Activated T-helper 1 cell treated with anti-CD3 and anti-CD28 coated beads, Interleukin-12 subunit alpha, Interleukin-12 subunit beta, Interleukin-2, Interleukin-4 antibody, amounts not matched to agents 30 ng/mL and 10 ng/mL and 1 ng/mL, durations not matched to agents 14 hours and 24 hours and 36 hours (primary cell): Measurements from ENCODE around the gene CES4A. TPM values are rescaled to one million over a fixed set of nuclear protein-coding genes. Genes with fewer than 3 reads are reported as not detected.
"Not testable (repeated sequence)": the region's sequence is repeated elsewhere in the genome, so short reads cannot be mapped to it uniquely, and the experiment has no call there.

ENCODE experiments used
- DNase-seq: peaks from one replicate; pipeline ENCODE4 v3.0.0; 2021; ENCODE audit warnings: low spot score
- H3K27ac Mint-ChIP-seq: one replicate; pipeline ENCODE4 v1.8.0; 2021; ENCODE audit warnings: mild to moderate bottlenecking, mixed read lengths
- H3K27me3 Mint-ChIP-seq: one replicate; pipeline ENCODE4 v1.8.0; 2022; ENCODE audit warnings: mild to moderate bottlenecking, moderate library complexity, mixed read lengths; ENCODE audit not compliant: insufficient read depth
- H3K36me3 Mint-ChIP-seq: one replicate; pipeline ENCODE4 v1.8.0; 2021; ENCODE audit warnings: low read depth, mixed read lengths
- H3K4me1 Mint-ChIP-seq: one replicate; pipeline ENCODE4 v1.8.0; 2021; ENCODE audit warnings: low read depth, mixed read lengths
- H3K4me3 Mint-ChIP-seq: one replicate; pipeline ENCODE4 v1.8.0; 2021; ENCODE audit warnings: mild to moderate bottlenecking, moderate library complexity, mixed read lengths
- H3K9me3 Mint-ChIP-seq: one replicate; pipeline ENCODE4 v1.8.0; 2021; ENCODE audit warnings: mixed read lengths
- intact Hi-C: fragments of 100-400 bp; cut with micrococcal nuclease; formaldehyde crosslinking; loops from one replicate; pipeline ENCODE4 v1.15.1; 2024
- total RNA-seq: library from RNA; stranded (reverse); gene quantifications from 2 replicates; pipeline ENCODE4 v1.2.3, GENCODE V29; 2022

CES4A gene
- 33.2 and 34.2 TPM in 2 replicates for total RNA-seq

DNA sequence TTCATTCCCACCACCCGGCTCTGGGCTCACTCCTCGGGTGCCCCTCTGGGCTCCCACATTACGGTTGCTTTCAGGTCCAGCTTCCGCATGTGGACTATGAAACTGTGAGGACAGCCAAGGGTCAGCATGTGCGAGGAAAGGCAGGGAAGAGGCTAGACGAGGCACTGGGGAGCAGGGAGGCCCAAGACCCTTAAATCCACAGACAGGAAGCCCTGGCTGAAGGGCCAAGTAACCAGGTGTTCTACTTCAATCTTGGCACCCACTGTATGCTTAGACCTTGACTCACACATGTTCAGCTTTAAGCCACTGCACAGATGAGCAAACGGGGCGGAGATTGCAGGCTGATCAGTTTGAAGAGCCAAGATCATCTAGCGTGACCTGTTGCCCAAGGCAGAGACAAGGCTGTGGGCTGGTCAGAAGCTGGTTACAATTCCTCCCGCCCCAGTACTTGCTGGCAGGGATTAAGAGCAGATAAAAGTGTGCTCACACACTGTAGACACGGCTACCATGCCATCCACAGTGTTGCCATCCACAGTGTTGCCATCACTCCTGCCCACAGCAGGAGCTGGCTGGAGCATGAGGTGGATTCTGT is at the start of gene CES4A:
CES4A (plus strand) TSS at position 393 of the 592 bp plus-strand sequence; CDS start at position 577, 184 bp downstream.
- no peaks in the 10 kb centered on the region for H3K27me3 Mint-ChIP-seq
- H3K4me1 Mint-ChIP-seq = peaks cover 32% of the 10 kb centered on the region
- intact Hi-C loops = loop anchor here (1.0 kb wide), 1 partner anchor 12 kb away; no protein-coding TSS in a partner anchor
- H3K27ac Mint-ChIP-seq = peak within 1 kb of the TSS; percentile 73
- no peaks in the 10 kb centered on the region for H3K9me3 Mint-ChIP-seq
- no peak for DNase-seq
- H3K36me3 Mint-ChIP-seq = peaks cover 11% of the 10 kb centered on the region
- no peak within 1 kb of the TSS for H3K4me3 Mint-ChIP-seq

DNA sequence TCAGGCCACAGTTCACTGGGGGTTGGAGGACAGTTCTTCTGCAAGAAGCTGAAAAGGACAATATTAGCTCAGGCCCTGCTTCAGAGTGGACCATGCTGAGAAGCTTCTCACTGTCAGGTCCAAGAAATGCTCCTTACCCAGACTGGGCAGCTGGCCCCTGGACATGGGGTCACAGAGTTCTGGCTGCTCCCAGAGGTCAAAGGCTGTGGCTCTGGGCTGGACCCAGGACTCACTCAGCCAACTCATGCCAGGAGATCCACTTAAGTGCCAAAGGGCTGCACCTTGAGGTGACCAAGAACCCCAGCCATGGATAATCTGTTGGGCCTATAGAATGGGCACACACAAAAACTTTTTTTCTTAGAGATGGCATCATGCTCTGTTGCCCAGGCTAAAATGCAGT is 49.0 kb upstream of the CES4A start:
- no peak overlapping the region for H3K27ac Mint-ChIP-seq
- H3K36me3 Mint-ChIP-seq = peaks cover 14% of the 10 kb centered on the region
- no peak for DNase-seq
- no peak overlapping the region for H3K4me3 Mint-ChIP-seq
- no peaks in the 10 kb centered on the region for H3K9me3 Mint-ChIP-seq
- H3K27me3 Mint-ChIP-seq = no peaks in the 10 kb centered on the region
- peaks cover 32% of the 10 kb centered on the region for H3K4me1 Mint-ChIP-seq
- intact Hi-C loops = no loop called here

DNA sequence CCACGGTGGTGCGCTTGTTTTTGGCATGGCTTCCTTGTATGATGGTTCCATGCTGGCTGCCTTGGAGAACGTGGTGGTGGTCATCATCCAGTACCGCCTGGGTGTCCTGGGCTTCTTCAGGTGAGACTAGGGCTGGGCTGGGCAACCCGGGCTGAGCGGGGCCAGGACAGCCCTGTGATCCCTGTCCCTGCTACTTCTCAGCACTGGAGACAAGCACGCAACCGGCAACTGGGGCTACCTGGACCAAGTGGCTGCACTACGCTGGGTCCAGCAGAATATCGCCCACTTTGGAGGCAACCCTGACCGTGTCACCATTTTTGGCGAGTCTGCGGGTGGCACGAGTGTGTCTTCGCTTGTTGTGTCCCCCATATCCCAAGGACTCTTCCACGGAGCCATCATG is 48.2 kb upstream of the CES4A start:
- intact Hi-C loops = no loop called here
- Mint-ChIP-seq H3K27ac (no peak overlapping the region), H3K27me3 (no peaks in the 10 kb centered on the region), H3K9me3 (no peaks in the 10 kb centered on the region), H3K4me3 (no peak overlapping the region), H3K4me1 (peaks cover 26% of the 10 kb centered on the region), H3K36me3 (peaks cover 14% of the 10 kb centered on the region)
- no peak for DNase-seq

DNA sequence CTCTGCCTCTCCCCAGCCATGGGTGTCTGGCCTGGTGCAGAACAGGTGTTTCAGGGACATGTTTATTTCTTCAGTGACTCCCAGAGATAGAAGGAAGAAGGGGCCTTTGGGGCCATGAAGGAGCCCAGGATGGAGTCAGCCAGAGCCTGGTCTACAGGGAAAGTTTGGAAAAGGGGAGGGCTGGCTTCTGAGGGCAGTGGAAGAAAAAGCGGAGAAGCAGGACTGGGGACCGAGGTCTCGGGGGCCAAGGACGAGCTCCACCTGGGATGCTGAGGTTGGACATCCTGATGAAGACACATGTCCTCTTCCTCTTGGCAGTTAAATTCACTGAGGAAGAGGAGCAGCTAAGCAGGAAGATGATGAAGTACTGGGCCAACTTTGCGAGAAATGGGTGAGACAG is 45.4 kb upstream of the CES4A start:
- intact Hi-C loops = no loop called here
- peaks cover 10% of the 10 kb centered on the region for H3K4me1 Mint-ChIP-seq
- no peak for DNase-seq
- H3K4me3 Mint-ChIP-seq = no peak overlapping the region
- H3K27ac Mint-ChIP-seq = no peak overlapping the region
- H3K9me3 Mint-ChIP-seq = no peaks in the 10 kb centered on the region
- H3K36me3 Mint-ChIP-seq = peaks cover 7% of the 10 kb centered on the region
- peaks cover 3% of the 10 kb centered on the region for H3K27me3 Mint-ChIP-seq

DNA sequence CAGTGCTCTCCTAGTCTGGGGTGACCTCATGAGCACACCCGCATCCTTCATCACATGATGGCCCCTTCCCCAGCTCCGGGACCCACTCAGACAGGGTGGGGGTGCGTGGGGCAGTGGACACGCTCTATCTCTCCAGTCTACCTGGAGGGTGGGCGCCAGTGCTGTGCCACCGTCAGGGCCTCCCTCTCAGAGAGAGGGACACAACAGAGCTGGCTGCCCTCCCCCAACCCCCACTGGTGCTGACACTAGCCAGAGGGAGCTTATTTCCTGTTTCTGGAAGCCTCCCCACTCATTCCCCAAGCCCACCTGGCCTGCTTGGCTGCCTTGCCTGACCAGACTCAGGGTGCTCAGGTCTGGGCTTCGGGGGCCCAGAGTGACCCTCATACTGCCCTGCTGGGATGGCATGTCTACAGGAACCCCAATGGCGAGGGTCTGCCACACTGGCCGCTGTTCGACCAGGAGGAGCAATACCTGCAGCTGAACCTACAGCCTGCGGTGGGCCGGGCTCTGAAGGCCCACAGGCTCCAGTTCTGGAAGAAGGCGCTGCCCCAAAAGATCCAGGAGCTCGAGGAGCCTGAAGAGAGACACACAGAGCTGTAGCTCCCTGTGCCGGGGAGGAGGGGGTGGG is 44.8 kb upstream of the CES4A start:
- intact Hi-C loops = no loop called here
- Mint-ChIP-seq H3K36me3 (peaks cover 7% of the 10 kb centered on the region), H3K9me3 (no peaks in the 10 kb centered on the region), H3K27me3 (peaks cover 6% of the 10 kb centered on the region), H3K4me1 (peaks cover 15% of the 10 kb centered on the region), H3K4me3 (no peak overlapping the region), H3K27ac (no peak overlapping the region)
- DNase-seq = no peak

DNA sequence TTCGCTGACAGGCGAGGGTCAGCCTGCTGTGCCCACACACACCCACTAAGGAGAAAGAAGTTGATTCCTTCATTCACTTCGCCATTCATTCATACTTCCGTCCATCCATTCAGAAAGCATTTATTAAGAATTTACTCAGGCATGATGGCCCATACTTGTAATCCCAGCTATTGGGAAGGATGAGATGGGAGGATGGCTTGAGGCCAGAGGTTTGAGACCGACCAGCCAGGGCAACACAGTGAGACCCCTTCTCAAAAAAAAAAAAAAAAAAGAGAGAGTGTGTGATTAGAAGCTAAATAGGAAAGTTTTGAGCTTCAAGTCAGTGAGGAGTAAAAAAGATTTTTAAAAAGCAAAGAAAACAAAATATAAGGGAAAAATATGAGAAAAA is 44.3 kb upstream of the CES4A start:
- H3K9me3 Mint-ChIP-seq = no peaks in the 10 kb centered on the region
- H3K4me3 Mint-ChIP-seq = no peak overlapping the region
- H3K36me3 Mint-ChIP-seq = peaks cover 7% of the 10 kb centered on the region
- DNase-seq = no peak
- intact Hi-C loops = no loop called here
- peaks cover 10% of the 10 kb centered on the region for H3K27me3 Mint-ChIP-seq
- H3K4me1 Mint-ChIP-seq = peaks cover 16% of the 10 kb centered on the region
- no peak overlapping the region for H3K27ac Mint-ChIP-seq

DNA sequence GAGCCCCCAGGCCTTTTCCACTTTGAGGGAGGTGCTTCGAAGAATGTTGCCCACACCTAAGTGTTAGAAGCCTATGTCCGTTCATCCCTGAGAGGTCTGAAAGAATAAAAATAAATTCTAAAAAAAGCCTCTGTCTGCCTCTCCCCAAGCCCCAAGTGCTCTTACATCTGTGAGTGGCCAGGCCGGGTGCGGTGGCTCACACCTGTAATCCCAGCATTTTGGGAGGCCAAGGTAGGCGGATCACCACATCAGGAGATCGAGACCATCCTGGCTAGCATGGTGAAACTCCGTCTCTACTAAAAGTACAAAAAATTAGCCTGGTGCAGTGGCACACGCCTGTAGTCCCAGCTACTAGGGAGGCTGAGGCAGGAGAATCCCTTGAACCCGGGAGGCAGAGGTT is 43.4 kb upstream of the CES4A start:
- Mint-ChIP-seq H3K27me3 (peaks cover 19% of the 10 kb centered on the region), H3K4me1 (peaks cover 16% of the 10 kb centered on the region)
- H3K27ac Mint-ChIP-seq, H3K36me3 Mint-ChIP-seq, H3K4me3 Mint-ChIP-seq, intact Hi-C loops, H3K9me3 Mint-ChIP-seq, DNase-seq: not testable (repeated sequence)

DNA sequence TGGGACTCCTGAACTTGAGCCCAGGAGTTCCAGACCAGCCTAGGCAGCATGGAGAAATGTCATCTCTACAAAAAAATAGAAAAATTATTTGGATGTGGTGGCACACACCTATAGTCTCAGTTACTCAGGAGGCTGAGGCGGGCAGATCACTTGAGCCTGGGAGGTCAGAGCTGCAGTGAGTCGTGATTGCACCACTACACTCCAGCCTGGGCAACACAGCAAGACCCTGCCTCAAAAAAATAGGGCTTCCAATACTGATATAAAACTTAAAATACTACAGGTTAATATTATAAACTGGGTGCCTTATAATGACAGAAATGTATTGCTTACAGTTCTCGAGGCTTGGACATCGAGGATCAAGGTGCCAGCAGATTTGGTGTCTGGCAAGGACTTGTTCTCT is 42.5 kb upstream of the CES4A start:
- H3K27ac Mint-ChIP-seq = no peak overlapping the region
- peaks cover 24% of the 10 kb centered on the region for H3K4me1 Mint-ChIP-seq
- no peak overlapping the region for H3K4me3 Mint-ChIP-seq
- intact Hi-C loops = loop anchor here (2.0 kb wide), 2 partner anchors 209 to 239 kb away; no protein-coding TSS in a partner anchor
- H3K36me3 Mint-ChIP-seq = peaks cover 7% of the 10 kb centered on the region
- no peaks in the 10 kb centered on the region for H3K9me3 Mint-ChIP-seq
- DNase-seq = no peak
- peaks cover 19% of the 10 kb centered on the region for H3K27me3 Mint-ChIP-seq

DNA sequence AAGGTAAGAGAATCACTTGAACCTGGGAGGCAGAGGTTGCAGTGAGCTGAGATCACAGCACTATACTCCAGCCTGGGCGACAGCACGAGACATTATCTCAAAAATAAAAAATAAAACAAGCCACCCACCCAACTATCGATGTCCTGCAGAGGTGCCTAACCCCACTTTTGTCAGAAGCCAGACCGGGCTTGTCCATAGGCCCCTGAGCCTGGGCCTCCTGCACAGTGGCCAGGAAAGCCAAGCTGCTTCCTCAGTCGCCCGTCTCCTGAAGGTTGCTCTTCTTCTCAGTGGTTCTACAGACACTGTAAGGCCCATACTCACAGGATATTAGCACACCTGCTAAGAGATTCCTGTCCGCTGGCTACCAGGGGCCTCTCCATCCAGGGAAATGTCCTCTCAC is 41.8 kb upstream of the CES4A start:
- Mint-ChIP-seq H3K4me3 (no peak overlapping the region), H3K36me3 (peaks cover 6% of the 10 kb centered on the region), H3K9me3 (peaks cover 4% of the 10 kb centered on the region), H3K27me3 (peaks cover 19% of the 10 kb centered on the region), H3K4me1 (peaks cover 24% of the 10 kb centered on the region), H3K27ac (no peak overlapping the region)
- DNase-seq = no peak
- intact Hi-C loops = loop anchor here (2.0 kb wide), 2 partner anchors 208 to 238 kb away; no protein-coding TSS in a partner anchor

DNA sequence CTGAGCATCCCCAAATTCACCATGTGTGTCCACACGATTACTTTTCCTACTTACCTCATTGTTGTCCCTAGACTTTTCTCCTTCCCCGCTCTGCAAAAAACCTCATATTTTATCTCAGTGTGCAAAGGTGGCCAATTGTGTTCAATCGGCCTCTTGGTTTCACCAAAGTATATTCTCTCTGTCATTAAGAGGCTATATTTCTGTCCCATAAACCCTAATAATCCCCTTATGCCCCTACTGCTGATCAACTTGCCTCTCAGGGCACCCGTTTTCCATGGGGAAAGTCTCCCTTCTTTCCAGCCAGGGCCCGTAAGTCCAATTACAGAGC is 41.5 kb upstream of the CES4A start:
- Mint-ChIP-seq H3K27me3 (peaks cover 19% of the 10 kb centered on the region), H3K4me3 (no peak overlapping the region), H3K27ac (no peak overlapping the region), H3K4me1 (peaks cover 24% of the 10 kb centered on the region), H3K9me3 (peaks cover 8% of the 10 kb centered on the region), H3K36me3 (peaks cover 6% of the 10 kb centered on the region)
- DNase-seq = no peak
- intact Hi-C loops = loop anchor here (1.0 to 2.0 kb wide), 6 partner anchors 13 to 301 kb away; partner anchors contain the start of genes CIAO2B, FBXL8, SLC9A5 and TRADD

DNA sequence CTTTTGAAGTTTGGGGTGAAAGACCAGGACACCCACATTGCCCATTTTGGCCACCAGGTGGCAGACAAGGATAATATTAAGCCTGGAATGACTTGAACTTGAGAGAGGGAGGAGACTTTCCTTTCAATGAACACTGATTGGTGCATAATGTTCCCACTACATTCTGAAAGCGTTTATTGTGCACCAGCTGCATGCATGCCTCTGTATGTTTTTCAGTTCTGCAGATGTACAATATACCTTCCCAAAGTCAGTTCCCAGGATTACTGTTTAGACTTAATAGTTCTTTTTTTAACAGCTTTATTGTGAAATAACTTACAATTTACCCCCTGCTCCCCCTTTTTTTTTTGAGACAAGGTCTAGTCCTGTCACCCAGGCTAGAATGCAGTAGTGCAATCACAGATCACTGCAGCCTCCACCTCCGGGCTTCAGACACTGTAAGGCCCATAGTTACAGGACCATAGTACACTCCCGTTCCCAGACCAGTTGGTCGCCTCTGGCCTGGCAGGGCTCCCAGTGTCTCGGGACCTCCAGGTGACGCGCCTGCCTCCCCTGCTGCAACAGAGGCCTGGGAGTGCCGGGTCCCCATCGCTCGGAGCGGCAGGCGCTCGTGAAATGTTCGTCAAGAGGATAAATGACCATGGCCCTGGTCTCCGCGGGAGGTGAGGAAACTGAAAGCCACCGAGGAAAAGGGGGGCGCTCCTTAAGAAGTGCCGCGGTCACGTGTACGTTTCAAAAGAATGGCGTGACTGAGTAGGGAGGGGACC is 40.9 kb upstream of the CES4A start:
- intact Hi-C loops = loop anchor here (1.0 to 2.0 kb wide), 6 partner anchors 13 to 301 kb away; partner anchors contain the start of genes CIAO2B, FBXL8, SLC9A5 and TRADD
- Mint-ChIP-seq H3K9me3 (peaks cover 8% of the 10 kb centered on the region), H3K36me3 (peaks cover 6% of the 10 kb centered on the region), H3K27me3 (peaks cover 19% of the 10 kb centered on the region), H3K4me1 (peaks cover 24% of the 10 kb centered on the region), H3K27ac (no peak overlapping the region), H3K4me3 (peak overlapping the region; percentile 87)
- DNase-seq = peak; percentile 78

DNA sequence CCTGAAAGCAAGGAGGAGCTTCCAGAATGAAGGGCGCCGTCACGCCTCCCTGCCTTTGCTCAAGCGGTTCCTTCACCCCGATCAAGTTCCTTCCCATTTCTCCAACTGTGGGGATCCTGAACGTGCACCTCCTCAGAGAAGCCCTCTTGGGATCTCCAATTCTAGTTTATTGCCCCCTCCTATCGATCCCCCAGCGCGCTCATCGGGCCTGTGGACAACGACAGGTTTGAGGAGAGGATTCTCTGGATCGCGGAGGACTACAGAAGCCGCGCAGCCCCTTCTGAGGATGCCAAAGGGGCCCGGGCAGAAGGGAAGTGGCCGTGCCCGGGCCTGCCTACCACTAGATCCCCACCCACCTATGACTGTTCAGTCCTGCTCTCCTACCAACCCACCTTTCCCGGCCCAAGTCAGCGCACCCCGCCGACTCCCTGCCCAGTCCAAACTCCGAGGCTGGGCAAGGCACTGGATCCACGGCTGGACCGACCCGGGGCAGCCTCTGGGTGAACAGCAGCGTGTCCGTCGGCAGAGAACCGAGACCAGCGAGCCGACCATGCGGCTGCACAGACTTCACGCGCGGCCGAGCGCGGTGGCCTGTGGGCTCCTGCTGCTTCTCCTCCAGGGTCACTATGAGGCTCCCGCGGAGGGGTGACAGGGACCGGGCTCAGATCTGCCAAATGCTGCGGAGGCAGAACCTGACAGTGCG is 40.1 kb upstream of the CES4A start:
- H3K9me3 Mint-ChIP-seq = peaks cover 8% of the 10 kb centered on the region
- peaks cover 21% of the 10 kb centered on the region for H3K27me3 Mint-ChIP-seq
- peaks cover 3% of the 10 kb centered on the region for H3K36me3 Mint-ChIP-seq
- DNase-seq = no peak
- peak overlapping the region; percentile 87 for H3K4me3 Mint-ChIP-seq
- peaks cover 24% of the 10 kb centered on the region for H3K4me1 Mint-ChIP-seq
- H3K27ac Mint-ChIP-seq = no peak overlapping the region
- intact Hi-C loops = no loop called here
